Measurements from ENCODE around the gene NFATC3.
"Not testable (repeated sequence)": the region's sequence is repeated elsewhere in the genome, so short reads cannot be mapped to it uniquely, and the experiment has no call there.

The NFATC3 gene

DNA sequence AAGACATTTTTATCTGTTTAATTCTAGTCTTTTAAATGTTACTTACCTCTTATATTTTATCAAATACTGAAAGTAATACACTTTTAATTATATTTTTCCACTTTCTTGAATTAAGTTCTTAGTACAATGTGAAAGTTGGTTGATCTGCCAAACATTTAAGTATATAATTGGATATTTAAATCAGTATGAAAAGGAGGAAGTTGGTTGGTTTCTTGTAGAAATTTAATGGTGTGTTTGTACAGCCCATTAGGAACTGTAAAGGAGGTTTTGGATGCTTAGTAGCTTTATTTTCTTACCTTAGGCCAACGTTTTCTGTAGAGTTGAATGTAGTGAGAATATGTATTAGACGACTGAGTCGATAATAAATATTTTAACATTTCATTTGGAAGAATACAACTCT, 5.4 kb downstream of the NFATC3 start:
- no peak for DNase-seq

GRCh38 chr16:68091380-68092261, 6.5 kb downstream of the NFATC3 start:
- DNase-seq, result no peak

DNA sequence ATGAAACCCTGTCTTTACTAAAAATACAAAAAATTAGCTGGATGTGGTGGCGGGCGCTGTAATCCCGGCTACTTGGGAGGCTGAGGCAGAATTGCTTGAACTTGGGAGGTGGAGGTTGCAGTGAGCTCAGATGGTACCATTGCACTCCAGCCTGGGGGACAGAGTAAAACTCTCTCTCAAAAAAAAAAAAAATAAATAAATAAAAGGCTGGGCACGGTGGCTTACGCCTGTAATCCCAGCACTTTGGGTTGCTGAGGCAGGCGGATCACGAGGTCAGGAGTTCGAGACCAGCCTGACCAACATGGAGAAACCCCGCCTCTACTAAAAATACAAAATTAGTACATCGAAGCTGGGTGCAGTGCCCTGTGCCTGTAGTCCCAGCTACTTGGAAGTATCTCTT, 7.1 kb downstream of the NFATC3 start:
- DNase-seq, result not testable (repeated sequence)

- DNase-seq, result no peak
Observed at GRCh38 chr16:68093816-68094613, 8.8 kb downstream of the NFATC3 start.

GRCh38 chr16:68094614-68094934, 9.4 kb downstream of the NFATC3 start:
- DNase-seq, result no peak

DNA sequence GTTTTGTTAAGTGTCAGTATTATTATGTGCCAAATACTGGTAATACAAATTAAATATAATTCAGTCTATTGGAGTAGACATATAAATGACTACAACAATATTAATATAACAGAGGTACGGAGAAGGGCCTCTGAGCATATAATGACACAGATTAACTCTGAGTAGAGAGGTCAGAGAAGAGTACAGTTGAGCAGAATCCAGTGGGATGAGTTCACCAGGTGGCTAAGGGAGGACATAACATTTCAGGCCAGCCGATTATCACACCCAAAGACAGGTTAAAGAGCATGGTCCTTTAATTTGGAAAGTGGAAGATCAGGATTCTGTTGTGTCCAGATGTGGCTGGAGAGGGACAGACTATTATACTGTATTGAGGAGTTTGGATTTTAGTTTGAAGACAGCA, 11.3 kb downstream of the NFATC3 start:
- no peak for DNase-seq

DNA sequence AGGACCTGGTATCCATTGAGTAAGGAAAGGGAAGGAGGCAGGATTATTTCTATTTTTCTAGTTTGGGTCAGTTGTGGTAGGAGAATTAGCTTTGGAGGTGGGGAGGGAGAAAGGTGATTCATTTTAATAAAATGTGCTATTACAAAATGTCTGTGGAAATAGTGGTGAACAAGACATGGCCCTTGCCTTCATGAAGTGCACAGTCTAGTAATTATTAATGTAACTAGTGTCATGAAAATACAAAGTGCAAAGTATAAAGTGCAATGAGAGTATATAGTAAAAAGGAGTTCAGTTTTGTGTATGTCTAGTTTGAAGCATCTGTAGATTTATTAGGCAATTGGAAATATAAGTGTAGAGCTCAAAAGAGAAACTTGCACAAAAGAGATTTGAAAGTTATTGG, 11.9 kb downstream of the NFATC3 start:
- no peak for DNase-seq

- DNase-seq, result no peak
Observed at GRCh38 chr16:68097895-68098294, 12.7 kb downstream of the NFATC3 start.

DNA sequence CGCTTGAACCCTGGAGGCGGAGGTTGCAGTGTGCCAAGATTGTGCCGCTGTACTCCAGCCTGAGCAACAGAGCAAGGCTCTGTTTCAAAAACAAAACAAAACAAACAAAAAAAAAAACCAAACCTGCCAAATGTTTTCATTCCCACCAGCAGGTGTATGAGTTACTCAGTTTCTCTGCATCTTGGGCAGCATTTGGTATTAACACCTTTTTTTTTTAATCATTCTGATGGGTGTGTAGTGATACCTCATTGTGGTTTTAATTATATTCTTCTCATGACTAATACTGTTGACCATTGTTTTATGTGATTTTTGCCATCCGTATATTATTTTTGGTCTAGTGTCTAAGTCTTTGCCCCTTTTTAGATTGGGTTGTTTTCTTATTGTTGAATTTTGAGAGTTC, 15.3 kb downstream of the NFATC3 start:
- no peak for DNase-seq

GRCh38 chr16:68105611-68106010, 20.4 kb downstream of the NFATC3 start:
- DNase-seq, result no peak

DNA sequence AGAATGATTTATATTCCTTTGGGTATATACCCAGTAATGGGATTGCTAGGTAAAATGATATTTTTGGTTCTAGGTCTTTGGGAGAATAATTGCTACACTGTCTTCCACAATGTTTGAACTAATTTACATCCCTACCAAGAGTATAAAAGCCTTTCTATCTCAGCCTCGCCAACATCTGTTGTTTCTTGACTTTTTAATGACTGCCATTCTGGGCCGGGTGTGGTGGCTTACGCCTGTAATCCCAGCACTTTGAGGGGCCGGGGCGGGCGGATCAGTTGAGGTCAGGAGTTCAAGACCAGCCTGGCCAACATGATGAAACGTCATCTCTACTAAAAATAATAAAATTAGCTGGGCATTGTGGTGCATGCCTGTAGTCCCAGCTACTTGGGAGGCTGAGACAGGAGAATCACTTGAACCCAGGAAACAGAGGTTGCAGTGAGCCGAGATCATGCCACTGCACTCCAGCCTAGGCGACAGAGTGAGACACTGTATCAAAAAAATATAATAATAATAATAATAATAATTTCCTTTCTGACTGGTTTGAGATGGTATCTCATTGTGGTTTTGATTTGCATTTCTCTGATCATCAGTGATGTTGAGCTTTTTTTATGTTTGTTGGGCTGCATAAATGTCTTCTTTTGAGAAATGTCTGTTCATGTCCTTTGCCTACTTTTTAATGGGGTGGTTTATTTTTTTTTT, 22.2 kb downstream of the NFATC3 start:
- not testable (repeated sequence) for DNase-seq

GRCh38 chr16:68109156-68109555, 24.0 kb downstream of the NFATC3 start:
- DNase-seq, result not testable (repeated sequence)

DNA sequence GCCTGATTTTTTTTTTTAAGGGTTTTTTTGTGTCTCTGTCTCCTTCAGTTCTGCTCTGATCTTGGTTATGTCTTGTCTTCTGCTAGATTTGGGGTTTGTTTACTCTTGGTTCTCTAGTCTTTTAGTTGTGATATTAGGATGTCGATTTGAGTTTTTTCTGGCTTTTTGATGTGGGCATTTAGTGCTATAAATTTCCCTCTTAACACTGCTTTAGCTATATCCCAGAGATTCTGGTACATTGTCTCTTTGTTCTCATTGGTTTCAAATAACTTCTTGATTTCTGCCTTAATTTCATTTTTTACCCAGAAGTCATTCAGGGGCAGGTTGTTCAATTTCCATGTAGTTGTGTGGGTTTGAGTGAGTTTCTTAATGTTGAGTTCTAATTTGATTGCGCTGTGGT, 25.4 kb downstream of the NFATC3 start:
- not testable (repeated sequence) for DNase-seq

GRCh38 chr16:68111379-68111778, 26.2 kb downstream of the NFATC3 start:
- DNase-seq, result no peak

DNA sequence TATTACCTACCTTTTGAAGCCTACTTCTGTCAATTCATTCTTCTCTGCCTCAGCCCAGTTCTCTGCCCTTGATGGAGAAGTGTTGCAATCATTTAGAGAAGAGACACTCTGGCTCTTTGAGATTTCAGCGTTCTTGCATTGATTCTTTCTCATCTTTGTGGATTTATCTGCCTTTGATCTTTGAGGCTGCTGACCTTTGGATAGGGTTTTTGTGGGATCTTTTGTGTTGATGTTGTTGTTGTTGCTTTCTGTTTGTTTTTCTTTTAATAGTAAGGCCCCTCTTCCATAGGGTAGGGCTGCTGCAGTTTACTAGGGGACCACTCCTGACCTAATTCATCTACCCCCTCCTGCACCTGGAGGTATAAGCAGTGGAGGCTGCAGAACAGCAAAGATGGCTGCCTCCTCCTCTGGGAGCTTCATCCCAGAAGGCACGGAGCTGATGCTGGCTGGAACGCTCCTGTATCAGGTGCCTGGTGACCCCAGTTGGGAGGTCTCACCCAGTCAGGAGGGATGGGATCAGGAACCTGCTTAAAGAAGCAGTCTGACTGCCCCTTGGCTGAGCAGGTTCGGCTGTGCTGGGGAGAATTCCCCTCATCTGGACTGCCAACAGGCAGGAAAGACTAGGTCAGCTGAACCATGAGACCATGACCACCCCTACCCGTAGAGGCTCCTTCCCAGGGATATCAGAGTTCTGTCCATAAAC, 28.0 kb downstream of the NFATC3 start:
- no peak for DNase-seq

DNA sequence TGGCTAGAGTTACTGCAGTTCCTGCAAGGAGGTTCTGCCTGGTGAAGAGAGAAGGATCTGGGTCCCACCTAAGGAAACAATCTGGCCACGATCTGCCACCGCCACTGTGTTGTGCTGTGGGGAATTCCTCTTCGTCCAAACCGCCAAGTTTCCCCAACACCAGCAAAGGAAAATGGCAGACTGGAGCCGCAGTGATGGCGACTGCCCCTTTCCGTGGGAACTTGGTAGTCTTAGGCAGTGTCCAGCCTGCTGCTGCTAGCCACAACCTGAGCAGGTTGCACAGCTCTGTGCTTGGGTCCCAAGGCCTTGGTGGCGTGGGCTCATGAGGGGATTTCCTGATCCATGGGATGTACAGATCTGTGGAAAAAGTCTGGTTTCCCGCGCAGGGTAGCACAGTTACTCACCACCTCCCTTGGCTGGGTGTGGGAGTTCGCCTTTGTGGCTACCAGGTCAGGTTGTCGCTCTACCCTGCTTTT, 28.6 kb downstream of the NFATC3 start:
- DNase-seq, result no peak

DNA sequence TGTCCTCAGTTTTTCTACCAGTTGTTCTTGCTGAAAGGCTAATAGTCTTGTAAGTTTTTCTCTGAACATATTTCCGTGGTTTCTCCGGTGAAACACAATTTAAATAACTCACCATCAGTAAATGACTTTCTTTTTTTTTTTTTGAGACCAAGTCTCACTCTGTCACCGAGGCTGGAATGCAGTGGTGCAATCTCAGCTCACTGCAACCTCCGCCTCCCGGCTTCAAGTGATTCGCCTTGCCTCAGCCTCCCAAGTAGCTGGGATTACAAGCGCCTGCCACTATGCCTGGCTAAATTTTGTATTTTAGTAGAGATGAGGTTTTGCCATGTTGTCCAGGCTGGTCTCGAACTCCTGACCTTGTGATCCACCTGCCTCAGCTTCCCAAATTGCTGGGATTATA, 29.8 kb downstream of the NFATC3 start:
- DNase-seq, result not testable (repeated sequence)

- no peak for DNase-seq
Observed at GRCh38 chr16:68115851-68116250, 30.7 kb downstream of the NFATC3 start.

DNA sequence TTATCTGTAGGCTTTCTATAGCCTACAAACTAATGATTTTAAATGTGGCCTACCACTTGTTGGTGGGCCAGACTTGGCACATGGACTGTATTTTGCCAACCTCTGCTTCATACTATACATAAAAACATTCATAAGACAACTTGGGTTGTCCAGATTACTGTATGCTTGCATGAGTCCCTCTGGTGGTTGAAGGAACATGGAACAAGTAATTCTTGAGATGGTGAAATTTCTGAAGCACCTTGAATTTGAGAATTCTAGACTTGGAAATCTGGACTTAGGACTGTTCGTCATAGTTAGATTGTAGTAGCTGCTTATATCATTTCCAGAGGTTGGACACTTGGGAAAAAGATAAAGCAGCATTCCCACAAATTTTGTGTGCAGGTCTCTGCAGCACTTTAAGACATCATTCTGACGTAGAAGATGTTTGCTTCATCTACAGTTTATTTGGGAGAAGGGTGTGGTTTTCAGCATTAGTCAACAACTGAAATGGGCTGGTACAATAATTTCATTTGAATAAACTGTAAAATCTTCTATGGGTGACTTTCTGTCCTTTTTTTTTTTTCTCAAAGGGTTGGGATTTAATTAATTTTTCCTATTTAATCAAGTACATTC, 31.2 kb downstream of the NFATC3 start:
- DNase-seq, result no peak

- no peak for DNase-seq
Observed at GRCh38 chr16:68117884-68118283, 32.7 kb downstream of the NFATC3 start.

DNA sequence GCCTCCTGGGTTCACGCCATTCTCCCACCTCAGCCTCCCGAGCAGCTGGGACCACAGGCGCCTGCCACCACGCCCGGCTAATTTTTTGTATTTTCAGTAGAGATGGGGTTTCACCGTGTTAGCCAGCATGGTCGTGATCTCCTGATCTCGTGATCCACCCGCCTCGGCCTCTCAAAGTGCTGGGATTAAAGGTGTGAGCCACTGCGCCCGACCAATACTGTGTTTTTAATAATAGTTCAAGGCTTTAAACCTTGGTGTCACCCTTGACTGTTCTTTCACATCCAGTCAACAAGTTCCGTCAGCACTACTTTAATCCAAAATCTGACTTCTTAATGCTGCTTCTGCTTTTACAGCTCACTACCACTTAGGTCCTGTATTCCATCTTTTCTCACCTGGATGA, 33.8 kb downstream of the NFATC3 start:
- DNase-seq, result not testable (repeated sequence)

DNA sequence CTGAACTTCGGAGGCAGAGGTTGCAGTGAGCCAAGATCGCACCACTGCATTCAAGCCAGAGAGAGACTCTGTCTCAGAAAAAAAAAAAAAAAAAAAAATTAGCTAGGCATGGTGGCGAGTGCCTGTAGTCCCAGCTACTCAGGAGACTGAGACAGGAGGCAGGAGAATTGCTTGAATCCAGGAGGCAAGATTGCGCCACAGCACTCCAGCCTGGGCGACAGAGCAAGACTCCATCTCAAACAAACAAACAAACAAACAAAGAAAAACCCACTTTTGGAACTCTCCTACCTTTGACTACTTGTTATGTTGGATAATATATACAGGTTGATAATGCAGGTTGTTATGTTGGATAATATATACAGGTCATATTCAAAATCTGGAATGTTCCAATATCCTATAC, 35.3 kb downstream of the NFATC3 start:
- not testable (repeated sequence) for DNase-seq
